Pulmonary artery endothelial cell (primary cell): Measurements from ENCODE around the gene ACAD11. TPM values are rescaled to one million over a fixed set of nuclear protein-coding genes. Genes with fewer than 3 reads are reported as not detected.

ENCODE experiments used
- DNase-seq: peaks from one replicate; pipeline ENCODE4 v3.0.0-alpha.2; 2011; ENCODE audit warnings: low read depth, low spot score
- total RNA-seq: library from RNA; depleted of rRNA; stranded (reverse); fragments of >200 nt; gene quantifications from 2 replicates; pipeline ENCODE4 v1.2.3, GENCODE V29; 2014

The ACAD11 gene
- total RNA-seq, result 20.7 and 28.2 TPM in 2 replicates

DNA sequence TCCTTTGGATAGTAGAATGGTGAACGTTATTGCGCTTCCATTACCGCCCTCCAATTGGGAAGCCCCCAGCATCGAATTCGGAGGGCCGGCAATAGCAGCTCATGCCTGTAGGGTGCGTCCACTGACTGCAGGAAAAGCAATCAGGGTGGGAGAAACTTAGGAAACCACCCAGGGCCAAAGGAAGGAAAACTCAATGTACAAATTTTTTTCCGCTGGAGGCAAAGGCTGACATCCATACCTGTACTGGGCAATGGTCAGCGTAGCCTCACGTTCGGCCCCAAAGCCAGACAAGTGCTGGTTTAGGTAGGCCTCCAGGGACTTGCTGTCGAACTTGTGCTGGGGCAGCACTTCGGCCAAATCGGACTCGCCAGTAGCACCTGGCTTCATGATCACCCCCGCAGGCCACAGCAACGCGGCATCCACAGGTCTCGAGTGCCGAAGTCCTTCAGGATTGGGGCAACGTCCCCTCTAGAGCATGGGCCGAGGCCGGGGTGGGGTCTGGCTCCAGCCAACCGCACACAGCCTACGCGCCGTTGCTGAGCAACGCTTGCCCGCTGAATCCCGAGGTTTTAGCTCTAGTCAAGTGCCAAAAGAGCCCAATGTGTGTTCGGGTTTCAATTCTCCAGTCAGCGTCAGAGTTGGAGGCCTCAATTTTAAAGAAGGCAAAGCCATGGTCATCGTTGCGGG, at the start of gene ACAD11:
ACAD11 (minus strand) TSS at position 445 of the 687 bp plus-strand sequence; CDS start at position 387, 58 bp downstream.
- no peak for DNase-seq

- no peak for DNase-seq
Observed at GRCh38 chr3:132703733-132704132, 44.1 kb upstream of the ACAD11 start.

- no peak for DNase-seq
Observed at GRCh38 chr3:132695422-132695821, 35.8 kb upstream of the ACAD11 start.

- no peak for DNase-seq
Observed at GRCh38 chr3:132694991-132695390, 35.4 kb upstream of the ACAD11 start.

- no peak for DNase-seq
Observed at GRCh38 chr3:132690040-132690439, 30.4 kb upstream of the ACAD11 start.

DNA sequence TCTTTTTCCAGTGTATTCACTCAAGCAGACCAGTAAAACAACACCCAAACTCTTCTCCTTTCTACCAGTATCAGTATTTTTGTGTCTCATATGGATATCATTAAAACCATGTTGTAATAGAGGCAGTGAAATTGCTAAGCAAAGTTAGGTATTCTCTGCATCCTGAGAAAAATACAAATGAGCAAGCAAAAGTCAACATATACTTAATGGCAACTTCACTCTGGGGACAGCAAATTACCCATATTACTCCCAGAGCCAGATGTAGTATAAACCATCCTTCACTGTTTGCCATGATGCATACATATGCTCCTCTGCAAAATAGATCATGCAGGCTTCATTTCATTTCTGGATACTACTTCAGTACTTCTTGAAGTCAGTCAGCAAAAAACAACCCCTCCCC, 22.6 kb upstream of the ACAD11 start:
- no peak for DNase-seq

- DNase-seq, result no peak
Observed at GRCh38 chr3:132681421-132681820, 21.8 kb upstream of the ACAD11 start.

DNA sequence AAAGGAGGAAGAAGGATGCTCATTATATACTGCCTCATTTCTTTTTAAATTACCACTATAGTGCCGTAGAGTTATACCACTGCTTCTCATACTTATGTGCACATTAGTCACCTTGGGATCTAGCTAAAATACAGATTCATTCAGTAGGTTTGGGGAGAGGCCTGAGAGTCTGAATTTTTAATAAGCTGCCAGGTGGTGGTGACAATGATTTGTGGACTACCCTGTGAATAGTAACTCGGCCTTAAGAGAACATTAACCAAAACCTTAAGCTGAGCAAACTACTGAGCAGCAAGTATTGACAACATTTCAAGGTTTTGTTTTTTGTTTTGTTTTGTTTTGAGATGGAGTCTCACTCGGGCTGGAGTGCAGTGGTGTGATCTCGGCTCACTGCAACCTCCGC, 20.3 kb upstream of the ACAD11 start:
- no peak for DNase-seq

DNA sequence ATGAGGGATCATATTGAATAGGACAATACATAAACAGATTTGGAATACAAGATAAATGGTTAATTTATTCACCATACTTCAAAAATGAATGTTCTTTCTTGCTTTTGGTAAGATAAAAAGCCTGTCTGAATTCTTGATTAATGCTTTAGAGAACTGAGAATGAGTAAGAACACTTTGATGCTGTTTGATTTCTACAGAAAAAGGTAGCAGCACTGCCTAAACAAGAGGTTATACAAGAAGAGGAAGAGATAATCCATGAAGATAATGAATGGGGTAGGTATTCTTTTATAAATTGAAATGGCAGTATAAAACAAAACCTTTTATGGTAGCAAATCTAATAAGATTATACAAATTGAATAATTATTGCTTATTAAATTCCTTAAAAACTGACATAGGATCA, 15.8 kb upstream of the ACAD11 start:
- no peak for DNase-seq

GRCh38 chr3:132669256-132669777, 9.7 kb upstream of the ACAD11 start:
- DNase-seq, result no peak

- no peak for DNase-seq
Observed at GRCh38 chr3:132665230-132665745, 5.7 kb upstream of the ACAD11 start.

DNA sequence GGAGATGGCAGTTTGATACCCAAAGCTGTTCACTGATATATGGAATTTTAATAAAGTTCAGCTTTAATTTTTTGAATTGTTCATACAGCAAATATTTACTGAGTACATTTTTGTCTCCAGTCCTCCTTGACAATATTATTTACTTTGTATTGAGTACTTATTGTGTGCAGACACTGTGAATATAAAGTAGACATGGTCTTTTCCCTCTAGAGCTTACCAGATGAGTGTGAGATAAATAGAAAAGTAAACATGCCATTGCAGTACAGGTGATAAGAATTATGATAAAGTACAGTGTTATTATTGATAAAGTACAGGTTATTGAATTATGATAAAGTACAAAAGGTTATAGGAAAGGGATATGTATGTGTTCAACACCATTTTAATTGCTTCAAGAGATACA, 2.6 kb upstream of the ACAD11 start:
- no peak for DNase-seq

DNA sequence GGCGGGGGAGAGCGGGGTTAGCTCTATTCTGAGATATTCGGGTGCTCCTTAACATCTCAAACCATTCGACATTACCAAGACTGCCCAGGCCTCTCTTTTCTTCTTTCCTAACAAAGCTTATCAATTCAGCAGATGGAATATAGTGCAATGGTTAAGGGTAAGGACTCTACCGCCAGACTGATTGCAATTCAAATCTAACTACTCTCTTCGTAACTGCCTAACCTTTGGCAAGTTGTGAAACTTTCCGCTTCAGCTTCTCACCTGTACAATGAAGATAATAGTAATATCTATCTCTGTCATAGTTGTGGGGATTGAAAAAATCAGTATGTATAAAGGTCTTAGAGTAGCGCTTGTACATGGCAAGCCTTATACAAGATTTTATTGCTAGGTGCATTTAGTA, 1.5 kb upstream of the ACAD11 start:
- DNase-seq, result no peak

GRCh38 chr3:132660811-132661070, 1.1 kb upstream of the ACAD11 start:
- no peak for DNase-seq

GRCh38 chr3:132660052-132660810, 622 bp upstream of the ACAD11 start, which contains the start of gene UBA5:
Gene UBA5 (plus strand): TSS chr3:132660329. CDS start chr3:132660538, 209 bp downstream.
- DNase-seq, result no peak

GRCh38 chr3:132659000-132659364, 627 bp downstream of the ACAD11 start:
- no peak for DNase-seq

- DNase-seq, result no peak
Observed at GRCh38 chr3:132657869-132658747, 1.5 kb downstream of the ACAD11 start.

GRCh38 chr3:132655471-132655870, 4.1 kb downstream of the ACAD11 start:
- DNase-seq, result no peak

- no peak for DNase-seq
Observed at GRCh38 chr3:132654721-132655120, 4.9 kb downstream of the ACAD11 start.

DNA sequence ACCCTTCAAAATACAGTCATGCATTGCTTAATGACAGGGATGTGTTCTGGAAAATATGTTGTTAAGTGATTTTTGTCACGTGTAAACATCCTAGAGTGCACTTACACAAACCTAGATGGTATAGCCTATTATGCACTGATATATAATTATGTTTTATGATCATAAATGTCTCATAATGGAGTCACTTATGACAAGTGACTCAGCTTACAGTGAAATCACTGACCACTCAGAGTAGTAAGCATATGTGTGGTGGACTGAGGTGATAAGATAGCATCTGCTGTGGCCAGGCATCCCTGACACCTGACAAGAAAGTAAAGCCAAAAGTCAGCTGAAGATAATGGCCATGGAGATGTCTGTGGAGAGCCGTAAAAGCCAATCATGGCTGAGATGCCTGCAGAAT, 5.4 kb downstream of the ACAD11 start:
- DNase-seq, result no peak

- no peak for DNase-seq
Observed at GRCh38 chr3:132652640-132653270, 6.9 kb downstream of the ACAD11 start.
